HL-60 (cell line): ENCODE results near the gene DCTN2.

Experiments used
- CTCF ChIP-seq: IDR thresholded peaks from one replicate; pipeline ENCODE4 v1.5.1; 2011; ENCODE audit warnings: low read length, control low read depth, inconsistent platforms; ENCODE audit not compliant: insufficient read depth
- GABPA ChIP-seq: IDR thresholded peaks from 2 replicates; pipeline ENCODE4 v1.6.1; 2012; ENCODE audit warnings: low read depth
- POLR2AphosphoS5 ChIP-seq: IDR thresholded peaks from 2 replicates; pipeline ENCODE4 v1.6.1; 2012; ENCODE audit warnings: low read depth
- REST ChIP-seq: IDR thresholded peaks from 2 replicates; pipeline ENCODE4 v1.6.1; 2012; ENCODE audit warnings: low read depth; ENCODE audit not compliant: insufficient replicate concordance
- SPI1 ChIP-seq: IDR thresholded peaks from 2 replicates; pipeline ENCODE4 v1.6.1; 2012; ENCODE audit warnings: low read depth, mild to moderate bottlenecking, borderline replicate concordance

- TF ChIP-seq CTCF = no peak
- TF ChIP-seq POLR2AphosphoS5 = no peak
- no peak for TF ChIP-seq REST
- TF ChIP-seq GABPA = no peak
- no peak for TF ChIP-seq SPI1
Measured at GRCh38 chr12:57525615-57526383, 21.2 kb downstream of the DCTN2 start.
